Left ventricle myocardium superior (tissue), 1 donor: Measurements from ENCODE around the gene KNDC1. TPM values are rescaled to one million over a fixed set of nuclear protein-coding genes. Genes with fewer than 3 reads are reported as not detected.
"Not testable (repeated sequence)": the region's sequence is repeated elsewhere in the genome, so short reads cannot be mapped to it uniquely, and the experiment has no call there.

Experiments
- ATAC-seq: fragments of 200-7000 bp; cut with Tn5 transposase; one replicate; pipeline ENCODE4 v1.9.1; 2020; ENCODE audit warnings: mild to moderate bottlenecking, moderate library complexity
- DNase-seq: peaks from one replicate; pipeline ENCODE4 v3.0.0-alpha.2; 2020
- intact Hi-C: fragments of 100-400 bp; cut with micrococcal nuclease; formaldehyde crosslinking; loops from one replicate; pipeline ENCODE4 v1.11.0; 2022
- total RNA-seq: library from RNA; stranded (reverse); fragmentation: NEBNext Ultra II Directional; extraction: Animal tissue kit (Norgen Biotek cat#: 25700); gene quantifications from one replicate; pipeline ENCODE4 v1.2.1, GENCODE V29; 2021
- donor health status: DM: no; HTN: yes; CAD: no; lungs with severe emphysema.

KNDC1 gene
- total RNA-seq, 1 donor from 2014 or later, result 0.20 TPM

DNA sequence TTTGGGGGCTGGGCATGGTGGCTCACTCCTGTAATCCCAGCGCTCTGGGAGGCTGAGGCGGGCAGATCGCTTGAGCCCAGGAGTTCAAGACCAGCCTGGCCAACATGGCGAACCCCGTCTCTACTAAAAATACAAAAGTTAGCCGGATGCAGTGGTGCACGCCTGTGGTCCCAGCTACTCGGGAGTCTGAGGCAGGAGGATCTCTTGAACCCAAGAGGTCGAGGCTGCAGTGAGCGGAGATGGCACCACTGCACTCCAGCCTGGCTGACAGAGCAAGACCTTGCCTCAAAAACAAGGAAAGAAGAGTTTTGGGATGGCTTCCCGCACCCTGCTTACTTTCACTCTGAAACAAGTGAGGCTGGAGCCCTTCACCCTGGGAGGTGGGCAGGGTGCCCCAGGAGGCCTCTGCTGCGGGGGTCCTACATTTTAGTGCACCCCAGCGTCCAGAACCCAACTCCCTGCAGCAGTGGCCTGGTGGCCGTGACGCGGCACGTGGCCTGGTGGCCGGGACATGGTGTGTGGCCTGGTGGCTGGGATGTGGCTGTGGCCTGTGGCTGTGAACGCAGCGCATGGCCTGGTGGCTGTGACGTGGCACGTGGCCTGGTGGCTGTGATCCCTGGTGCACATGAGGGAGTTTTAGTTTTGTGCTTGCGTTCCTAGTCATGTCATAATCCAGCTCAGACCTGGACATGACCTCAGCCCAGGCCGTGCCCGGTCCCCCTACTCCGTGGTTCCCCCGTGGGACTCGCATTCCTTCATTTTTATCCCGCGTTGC is 9.3 kb downstream of the KNDC1 start:
- ATAC-seq (no peak), DNase-seq (no peak)
- intact Hi-C loops, result no loop called here

DNA sequence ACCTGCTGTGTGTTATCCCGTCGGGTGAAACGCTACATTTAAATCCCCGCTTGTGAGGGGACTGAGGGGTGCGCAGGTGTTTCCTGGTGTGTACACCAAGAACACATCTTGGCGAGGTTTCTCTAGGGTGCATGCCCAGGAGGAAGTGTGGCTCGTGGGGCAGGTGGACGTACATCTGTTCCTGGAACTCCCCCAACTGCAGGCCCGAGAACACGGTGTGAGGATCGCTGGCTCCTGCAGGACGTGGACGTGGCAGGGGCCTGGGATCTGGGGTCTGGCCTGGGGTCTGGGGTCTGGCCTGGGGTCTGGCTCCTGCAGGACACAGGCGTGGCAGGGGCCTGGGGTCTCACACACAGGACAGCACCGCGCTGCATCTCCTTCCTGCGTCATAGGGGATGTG is 10.1 kb downstream of the KNDC1 start:
- DNase-seq, result no peak
- ATAC-seq, result no peak
- intact Hi-C loops, result no loop called here

DNA sequence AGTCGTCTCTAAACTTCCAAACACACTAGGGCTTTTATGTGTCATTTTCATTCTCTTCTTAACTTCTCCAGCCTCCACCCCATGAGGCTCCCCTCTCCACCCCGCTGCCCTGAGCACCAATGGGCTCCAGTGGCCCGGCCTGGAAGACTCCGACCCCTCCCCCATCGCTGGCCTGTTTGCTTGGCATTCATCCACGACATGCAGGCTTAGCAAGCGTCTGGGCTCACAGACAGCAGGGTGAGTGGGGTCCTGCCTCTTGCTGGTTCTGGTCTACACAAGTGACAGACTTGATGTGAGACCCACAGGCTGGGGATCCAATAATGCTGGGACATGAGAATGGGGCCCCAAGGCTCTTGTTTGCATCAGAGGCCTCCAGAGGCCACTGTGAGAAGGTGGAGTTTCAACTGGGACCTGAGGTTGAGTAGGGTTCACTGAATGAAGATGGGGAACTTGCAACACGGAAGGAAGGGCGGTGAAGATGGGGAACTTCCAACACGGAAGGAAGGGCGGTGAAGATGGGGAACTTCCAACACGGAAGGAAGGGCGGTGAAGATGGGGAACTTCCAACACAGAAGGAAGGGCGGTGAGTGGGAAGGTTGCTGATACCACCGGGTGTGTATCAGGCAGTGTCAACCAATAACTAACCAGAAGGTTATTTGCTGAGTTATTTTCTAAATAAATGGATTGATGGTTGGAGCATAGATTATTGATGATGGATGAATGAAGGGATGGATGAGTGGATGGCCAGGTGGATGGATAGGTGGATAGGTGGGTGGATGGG is 14.0 kb downstream of the KNDC1 start:
- DNase-seq (no peak), ATAC-seq (no peak)
- intact Hi-C loops, result no loop called here

GRCh38 chr10:133174689-133175263 is 14.8 kb downstream of the KNDC1 start:
- intact Hi-C loops, result no loop called here
- no peak for ATAC-seq
- DNase-seq, result no peak

DNA sequence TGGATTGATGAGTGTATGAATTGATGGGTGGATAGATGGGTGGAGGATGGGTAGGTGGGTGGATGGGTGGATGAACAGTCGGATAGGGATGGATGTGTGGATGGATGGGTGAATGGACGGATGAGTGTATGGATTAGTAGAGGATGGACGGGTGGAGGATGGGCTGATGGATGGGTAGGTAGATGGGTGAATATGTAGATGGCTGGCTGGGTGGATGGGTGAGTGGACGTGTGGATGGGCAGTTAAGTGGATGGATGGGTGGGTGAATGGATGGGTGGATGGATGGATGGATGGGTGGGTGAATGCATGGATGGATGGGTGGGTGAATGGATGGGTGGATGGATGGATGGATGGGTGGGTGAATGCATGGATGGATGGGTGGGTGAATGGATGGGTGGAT is 15.6 kb downstream of the KNDC1 start:
- DNase-seq, intact Hi-C loops, ATAC-seq: not testable (repeated sequence)

DNA sequence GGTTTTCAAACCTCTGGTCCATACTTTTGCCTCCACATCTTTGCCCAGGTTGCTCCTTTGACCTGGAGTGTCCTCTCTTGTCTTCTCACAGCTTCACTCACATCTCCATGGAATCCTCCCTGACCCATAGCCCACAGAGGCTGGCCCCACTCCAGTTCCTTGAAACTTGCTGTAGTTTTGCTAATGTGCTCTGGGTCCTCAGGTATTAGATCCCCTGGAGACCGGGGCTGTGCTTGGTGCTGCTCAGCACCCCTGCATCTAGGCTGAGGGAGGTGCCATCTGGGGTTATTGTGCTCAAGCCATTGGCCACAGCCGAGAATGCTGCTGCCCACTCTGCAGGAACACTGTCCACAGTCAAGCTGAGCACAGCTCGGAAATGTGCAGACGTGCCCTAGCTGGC is 16.5 kb downstream of the KNDC1 start:
- intact Hi-C loops, result no loop called here
- DNase-seq (peak; percentile 11), ATAC-seq (no peak)

DNA sequence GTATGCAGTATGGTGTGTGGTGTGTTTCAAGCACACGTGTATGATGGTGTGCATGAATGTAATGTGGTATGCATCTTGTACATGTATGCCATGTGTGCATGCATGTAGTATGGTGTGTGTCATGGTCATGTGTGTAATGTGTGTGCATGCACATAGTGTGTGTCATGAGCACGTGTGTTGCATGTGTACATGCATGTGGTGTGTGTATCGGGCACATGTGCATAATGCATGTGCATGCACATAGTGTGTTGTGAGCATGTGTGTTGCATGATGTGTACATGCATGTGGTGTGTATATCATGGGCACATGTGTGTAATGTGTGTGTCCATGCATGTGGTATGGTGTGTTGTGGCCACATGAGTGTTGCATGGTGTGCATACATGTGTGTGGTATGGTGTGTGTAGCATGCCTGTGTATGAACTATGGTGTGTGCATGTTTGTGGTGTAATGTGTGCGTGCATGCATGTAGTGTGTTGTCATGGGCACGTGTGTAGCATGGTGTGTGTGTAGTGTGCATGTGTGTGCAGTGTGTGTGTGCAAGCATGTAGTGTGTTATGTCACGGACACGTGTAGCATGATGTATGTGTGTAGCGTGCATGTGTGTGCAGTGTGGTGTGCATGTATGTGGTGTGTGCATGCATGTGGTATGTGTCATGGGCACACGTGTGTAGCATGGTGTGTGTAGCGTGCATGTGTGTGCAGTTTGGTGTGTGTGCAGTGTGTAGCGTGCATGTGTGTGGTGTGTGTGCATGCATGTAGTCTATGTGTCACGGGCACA is 17.6 kb downstream of the KNDC1 start:
- intact Hi-C loops, result no loop called here
- ATAC-seq (no peak), DNase-seq (no peak)

DNA sequence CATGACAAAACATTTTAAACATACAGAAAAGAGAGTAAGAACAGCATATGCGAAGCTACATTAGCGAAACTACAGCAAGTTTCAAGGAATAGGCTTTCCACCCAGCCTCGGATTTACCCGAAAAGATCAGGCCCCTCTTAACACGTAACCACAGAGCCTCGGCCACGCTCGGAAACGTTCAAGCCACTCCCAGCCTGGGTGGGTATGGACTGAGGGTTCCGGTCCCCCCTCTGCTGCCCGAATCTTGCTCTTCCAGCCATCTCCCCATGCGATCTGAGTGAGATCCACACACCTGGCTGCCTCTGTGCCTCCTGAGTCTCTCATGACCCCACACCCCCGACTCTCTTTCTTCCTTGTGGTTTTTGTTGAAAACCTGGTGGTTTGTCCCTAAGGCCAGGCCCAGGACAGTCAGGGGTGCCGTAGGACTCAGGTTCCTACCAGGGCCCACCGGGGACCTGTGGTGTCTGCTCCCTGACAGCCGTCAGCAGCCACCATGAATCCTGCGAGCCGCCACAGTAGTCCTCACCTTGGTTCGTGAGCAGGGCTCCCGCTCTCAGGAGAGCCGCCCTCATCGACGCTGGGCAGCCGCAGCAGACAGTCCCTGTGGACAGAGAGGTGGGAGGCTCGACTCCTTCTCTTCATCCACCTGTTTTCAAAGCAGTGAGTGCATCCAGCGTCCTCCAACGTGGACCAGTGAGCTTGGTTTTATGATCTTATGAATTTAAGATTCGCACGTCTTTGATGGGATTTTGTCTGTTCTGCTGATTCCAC is 18.5 kb downstream of the KNDC1 start:
- DNase-seq, result peak; percentile 12
- ATAC-seq, result no peak
- intact Hi-C loops, result no loop called here

- no peak for ATAC-seq
- intact Hi-C loops, result no loop called here
- no peak for DNase-seq
Observed at GRCh38 chr10:133179128-133179520, 19.1 kb downstream of the KNDC1 start.

GRCh38 chr10:133179651-133180050 is 19.6 kb downstream of the KNDC1 start:
- intact Hi-C loops, result no loop called here
- DNase-seq (no peak), ATAC-seq (no peak)

DNA sequence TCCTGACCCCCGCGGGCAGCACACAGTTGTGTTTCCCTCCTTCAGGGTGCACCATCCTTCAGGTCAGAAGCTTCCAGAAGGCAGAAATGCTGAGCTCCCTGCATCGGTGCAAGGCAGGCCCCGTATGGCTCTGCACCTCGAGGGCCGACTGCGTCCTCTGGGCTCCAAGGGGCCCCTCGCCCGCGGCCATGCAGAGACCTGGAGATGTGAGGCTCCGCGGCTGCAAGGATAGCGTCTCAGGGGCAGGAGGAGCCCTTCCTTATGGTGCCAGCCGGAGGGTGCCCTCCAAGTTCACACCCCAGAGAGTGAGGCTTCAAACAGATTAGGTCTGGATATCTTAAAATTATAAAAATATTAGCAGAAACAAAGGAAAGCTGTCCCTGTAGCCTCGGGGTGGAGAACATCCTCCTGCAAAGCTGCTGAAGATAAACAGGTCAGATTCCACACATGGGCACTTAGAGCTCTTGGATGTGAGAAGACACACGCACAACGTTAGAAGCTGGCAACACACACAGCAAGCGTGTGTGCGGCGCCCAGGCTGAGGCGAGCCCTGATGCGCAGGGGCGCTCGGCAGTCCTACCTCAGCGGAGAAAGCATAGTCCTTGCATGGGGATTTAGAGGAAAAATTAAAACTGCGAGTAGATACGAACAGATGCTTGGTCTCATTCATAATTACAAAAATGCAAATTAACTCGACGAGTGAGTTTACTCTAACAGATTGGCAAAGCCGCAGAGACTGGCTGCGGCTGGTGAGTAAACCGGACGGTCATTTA is 20.4 kb downstream of the KNDC1 start:
- intact Hi-C loops, result no loop called here
- ATAC-seq (no peak), DNase-seq (no peak)

DNA sequence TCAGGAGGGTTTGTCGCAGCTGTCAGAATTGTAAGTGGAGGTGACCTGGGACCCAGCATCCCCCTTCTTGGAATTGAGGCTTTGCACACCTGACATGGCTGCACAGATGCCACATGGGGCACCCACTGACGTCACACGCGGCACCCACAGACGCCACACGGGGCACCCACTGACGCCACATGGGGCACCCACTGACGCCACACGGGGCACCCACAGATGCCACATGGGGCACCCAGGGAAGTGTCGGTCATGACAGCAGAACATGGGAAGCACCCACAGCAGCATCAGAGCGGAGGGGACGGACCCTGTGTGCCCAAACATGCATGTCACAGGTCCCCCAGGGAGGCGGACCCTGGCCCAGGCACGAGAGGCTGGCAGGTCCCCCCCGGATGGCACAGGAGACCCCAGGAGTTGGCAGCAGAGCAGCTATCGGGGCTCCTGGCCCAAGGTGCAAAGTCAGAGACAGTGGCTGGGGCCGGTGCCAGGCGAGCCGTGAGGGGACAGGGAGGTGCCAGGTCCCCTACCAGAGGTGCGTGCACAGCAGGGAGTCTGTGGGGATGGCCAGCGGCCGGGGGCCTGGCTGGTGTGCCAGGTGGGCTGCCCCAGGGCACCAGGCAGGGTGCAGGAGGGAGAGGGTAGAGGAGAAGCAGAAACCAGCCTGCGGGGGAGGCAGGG is 21.1 kb downstream of the KNDC1 start:
- intact Hi-C loops, result no loop called here
- ATAC-seq (no peak), DNase-seq (no peak)

- DNase-seq, result no peak
- intact Hi-C loops, result no loop called here
- no peak for ATAC-seq
Observed at GRCh38 chr10:133182190-133182589, 22.2 kb downstream of the KNDC1 start.

DNA sequence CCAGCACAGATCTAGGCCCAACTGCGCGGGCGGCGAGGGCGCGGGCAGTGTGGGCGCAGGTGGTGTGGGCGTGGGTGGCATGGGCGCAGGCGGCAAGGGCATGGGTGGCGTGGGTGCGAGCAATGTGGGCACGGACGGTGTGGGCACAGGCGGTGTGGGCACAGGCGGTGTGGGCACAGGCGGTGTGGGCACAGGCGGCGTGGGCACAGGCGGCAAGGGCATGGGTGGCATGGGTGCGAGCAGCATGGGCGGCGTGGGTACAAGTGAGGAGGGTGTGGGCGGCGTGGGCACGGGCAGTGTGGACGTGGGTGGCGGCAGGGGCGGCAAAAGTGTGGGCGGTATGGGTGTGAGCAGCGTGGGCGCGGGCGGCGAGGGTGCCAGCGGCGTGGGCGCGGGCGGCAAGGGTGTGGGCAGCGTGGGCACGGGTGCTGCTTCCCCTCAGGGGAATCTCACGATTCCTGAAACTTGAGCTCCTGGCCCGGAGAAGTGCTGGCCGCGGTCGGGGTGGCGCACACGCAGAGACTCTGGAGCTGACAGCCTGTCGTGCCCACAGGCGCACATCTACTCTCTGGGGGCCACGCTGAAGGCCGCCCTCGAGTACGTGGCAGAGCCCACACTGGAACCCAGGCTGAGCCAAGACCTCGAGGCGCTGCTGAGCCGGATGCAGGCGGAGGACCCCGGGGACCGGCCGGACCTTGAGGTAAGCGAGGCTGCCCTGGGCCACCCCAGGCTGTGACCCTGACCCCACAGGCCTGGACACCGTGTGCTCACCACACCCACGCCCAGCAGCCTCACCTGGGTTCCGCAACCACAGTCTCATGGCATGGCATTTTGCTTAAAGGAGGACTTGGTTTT is 23.0 kb downstream of the KNDC1 start:
- no peak for DNase-seq
- no peak for ATAC-seq
- intact Hi-C loops, result no loop called here

GRCh38 chr10:133183646-133184378 is 23.8 kb downstream of the KNDC1 start:
- ATAC-seq, result no peak
- intact Hi-C loops, result no loop called here
- DNase-seq, result no peak

GRCh38 chr10:133184591-133185244 is 24.7 kb downstream of the KNDC1 start:
- DNase-seq (no peak), ATAC-seq (no peak)
- intact Hi-C loops, result no loop called here
